Neural cell (in vitro differentiated cells): Measurements from ENCODE around the gene FLT1. TPM values are rescaled to one million over a fixed set of nuclear protein-coding genes. Genes with fewer than 3 reads are reported as not detected.

Experiments used
- H2AFZ ChIP-seq: fragments of 200-600, 300-800 bp; sonication (generic), shearing (Covaris generic); 2 replicates; pipeline ENCODE4 v1.6.0; 2014; ENCODE audit warnings: low read depth, mild to moderate bottlenecking, antibody characterized with exemption, low read length, moderate library complexity
- H3F3A ChIP-seq: fragments of 200-600 bp; shearing (Covaris generic); 2 replicates; pipeline ENCODE4 v1.6.1; 2016; ENCODE audit warnings: mild to moderate bottlenecking, moderate library complexity, mixed read lengths, antibody characterized with exemption, low read length; ENCODE audit not compliant: insufficient read depth, poor library complexity, severe bottlenecking
- H3K27ac ChIP-seq: fragments of 200-600, 300-800 bp; sonication (generic), shearing (Covaris generic); 2 replicates; pipeline ENCODE4 v1.5.1; 2014; ENCODE audit warnings: mild to moderate bottlenecking, low read length, moderate library complexity
- H3K27me3 ChIP-seq: fragments of 300-800, 200-600 bp; sonication (generic), shearing (Covaris generic); 2 replicates; pipeline ENCODE4 v1.6.0; 2014; ENCODE audit warnings: mild to moderate bottlenecking, low read depth, low read length, moderate library complexity; ENCODE audit not compliant: insufficient read depth
- H3K36me3 ChIP-seq: fragments of 300-800, 200-600 bp; sonication (generic), shearing (Covaris generic); 2 replicates; pipeline ENCODE4 v1.5.1; 2014; ENCODE audit warnings: mild to moderate bottlenecking, antibody characterized with exemption, low read length, moderate library complexity; ENCODE audit not compliant: insufficient read depth
- H3K4me2 ChIP-seq: fragments of 300-800, 200-600 bp; sonication (generic), shearing (Covaris generic); 2 replicates; pipeline ENCODE4 v1.6.0; 2014; ENCODE audit warnings: mild to moderate bottlenecking, low read length
- H3K4me3 ChIP-seq: fragments of 300-800, 200-600 bp; sonication (generic), shearing (Covaris generic); 2 replicates; pipeline ENCODE4 v1.5.1; 2014; ENCODE audit warnings: mild to moderate bottlenecking, low read length, moderate library complexity
- H3K79me2 ChIP-seq: fragments of 200-600 bp; shearing (Covaris generic); replicated peaks from 2 replicates; pipeline ENCODE4 v1.6.0; 2014; ENCODE audit warnings: mild to moderate bottlenecking, low read length, moderate library complexity; ENCODE audit not compliant: insufficient read depth
- H3K9ac ChIP-seq: fragments of 300-800, 200-600 bp; sonication (generic), shearing (Covaris generic); 2 replicates; pipeline ENCODE4 v1.6.1; 2016; ENCODE audit warnings: mild to moderate bottlenecking, low read length, mixed read lengths
- H3K9me2 ChIP-seq: fragments of 200-600 bp; shearing (Covaris generic); 2 replicates; pipeline ENCODE4 v1.6.1; 2016; ENCODE audit warnings: mild to moderate bottlenecking, low read length, mixed read lengths; ENCODE audit not compliant: insufficient read depth
- H3K9me3 ChIP-seq: fragments of 200-600, 300-800 bp; sonication (generic), shearing (Covaris generic); 2 replicates; pipeline ENCODE4 v1.6.1; 2016; ENCODE audit warnings: mild to moderate bottlenecking, mixed run types, low read length, moderate library complexity, mixed read lengths
- H4K20me1 ChIP-seq: fragments of 200-600 bp; shearing (Covaris generic); 2 replicates; pipeline ENCODE4 v1.6.1; 2016; ENCODE audit warnings: mild to moderate bottlenecking, mixed run types; ENCODE audit not compliant: insufficient read depth
- CTCF ChIP-seq: fragments of 450-650 bp; IDR thresholded peaks from 2 replicates; pipeline ENCODE4 v1.5.1; 2014; ENCODE audit warnings: antibody characterized with exemption, mild to moderate bottlenecking, moderate library complexity; ENCODE audit not compliant: poor library complexity, severe bottlenecking
- EP300 ChIP-seq: fragments of 450-650 bp; conservative IDR thresholded peaks from 2 replicates; pipeline ENCODE4 v1.6.1; 2014; ENCODE audit warnings: antibody characterized with exemption, mild to moderate bottlenecking, moderate library complexity; ENCODE audit not compliant: poor library complexity, severe bottlenecking
- EZH2 ChIP-seq: fragments of 200-600, 300-800 bp; shearing (Covaris generic), sonication (generic); IDR thresholded peaks from 2 replicates; pipeline ENCODE4 v1.6.1; 2014; ENCODE audit warnings: antibody characterized with exemption, low read length, borderline replicate concordance, mild to moderate bottlenecking; ENCODE audit not compliant: insufficient read depth, poor library complexity, severe bottlenecking
- MXI1 ChIP-seq: fragments of 450-650 bp; conservative IDR thresholded peaks from 2 replicates; pipeline ENCODE4 v1.6.1; 2014; ENCODE audit warnings: antibody characterized with exemption, mild to moderate bottlenecking; ENCODE audit not compliant: poor library complexity, severe bottlenecking
- POLR2AphosphoS5 ChIP-seq: IDR thresholded peaks from 2 replicates; pipeline ENCODE4 v1.6.1; 2012
- RAD21 ChIP-seq: fragments of 450-650 bp; conservative IDR thresholded peaks from 2 replicates; pipeline ENCODE4 v1.6.1; 2014; ENCODE audit warnings: antibody characterized with exemption, mild to moderate bottlenecking, moderate library complexity
- REST ChIP-seq: IDR thresholded peaks from 2 replicates; pipeline ENCODE4 v1.6.1; 2012; ENCODE audit warnings: borderline replicate concordance
- SMC3 ChIP-seq: fragments of 450-650 bp; conservative IDR thresholded peaks from 2 replicates; pipeline ENCODE4 v1.6.1; 2014; ENCODE audit warnings: antibody characterized with exemption, mild to moderate bottlenecking, moderate library complexity; ENCODE audit not compliant: poor library complexity
- TAF1 ChIP-seq: IDR thresholded peaks from 2 replicates; pipeline ENCODE4 v1.6.1; 2012; ENCODE audit warnings: low read depth
- polyA plus RNA-seq: library from polyadenylated mRNA; depleted of rRNA; stranded (reverse); fragments of >200 nt; gene quantifications from 2 replicates; pipeline ENCODE4 v1.2.3, GENCODE V29; 2014

FLT1 gene
- polyA plus RNA-seq, 1 donor from 2014 or later, result not detected

GRCh38 chr13:28415994-28416421 is 78.9 kb downstream of the FLT1 start:
- H3F3A ChIP-seq, result no peaks in the 10 kb centered on the region
- H3K9ac ChIP-seq, result no peak overlapping the region
- H2AFZ ChIP-seq, result no peak overlapping the region
- H3K9me2 ChIP-seq, result no peaks in the 10 kb centered on the region
- H3K4me2 ChIP-seq, result no peak overlapping the region
- TF ChIP-seq CTCF, result no peak
- TF ChIP-seq RAD21, result no peak
- no peak for TF ChIP-seq SMC3
- no peak for TF ChIP-seq EP300
- no peak for TF ChIP-seq MXI1
- TF ChIP-seq TAF1, result no peak
- TF ChIP-seq REST, result no peak
- no peaks in the 10 kb centered on the region for H4K20me1 ChIP-seq
- no peak overlapping the region for H3K4me3 ChIP-seq
- H3K79me2 ChIP-seq, result no peaks in the 10 kb centered on the region
- no peaks in the 10 kb centered on the region for H3K36me3 ChIP-seq
- no peaks in the 10 kb centered on the region for H3K9me3 ChIP-seq
- no peaks in the 10 kb centered on the region for H3K27me3 ChIP-seq
- H3K27ac ChIP-seq, result no peak overlapping the region

- Histone ChIP-seq H2AFZ (no peak overlapping the region), H3K4me2 (no peak overlapping the region), H3F3A (no peaks in the 10 kb centered on the region), H3K27ac (no peak overlapping the region), H3K79me2 (no peaks in the 10 kb centered on the region), H3K27me3 (no peaks in the 10 kb centered on the region), H3K9ac (no peak overlapping the region), H3K4me3 (no peak overlapping the region), H3K9me2 (no peaks in the 10 kb centered on the region), H3K9me3 (no peaks in the 10 kb centered on the region), H4K20me1 (no peaks in the 10 kb centered on the region), H3K36me3 (no peaks in the 10 kb centered on the region)
- no peak for TF ChIP-seq SMC3
- TF ChIP-seq REST, result no peak
- TF ChIP-seq CTCF, result no peak
- TF ChIP-seq MXI1, result no peak
- TF ChIP-seq TAF1, result no peak
- TF ChIP-seq POLR2AphosphoS5, result no peak
- TF ChIP-seq RAD21, result no peak
- no peak for TF ChIP-seq EZH2
- TF ChIP-seq EP300, result no peak
Observed at GRCh38 chr13:28413999-28414398, 80.9 kb downstream of the FLT1 start.
